MM.1S (cell line): Measurements from ENCODE around the gene CCNF.

Experiments used
- EZH2 ChIP-seq: fragments of 300-600 bp; sonication (generic); optimal IDR thresholded peaks from 2 replicates; pipeline ENCODE3; 2017; ENCODE audit warnings: low read depth, mild to moderate bottlenecking, antibody characterized with exemption, low read length, mixed read lengths
- TF ChIP-seq, protein P1 (sequence below): fragments of 300-600 bp; sonication (generic); IDR thresholded peaks from 2 replicates; pipeline ENCODE4 v1.5.1; 2016; ENCODE audit warnings: antibody characterized with exemption, low read length, mixed read lengths

GRCh38 chr16:2469399-2470233 lies 40.4 kb downstream of the CCNF start:
- TF ChIP-seq, protein P1, sequence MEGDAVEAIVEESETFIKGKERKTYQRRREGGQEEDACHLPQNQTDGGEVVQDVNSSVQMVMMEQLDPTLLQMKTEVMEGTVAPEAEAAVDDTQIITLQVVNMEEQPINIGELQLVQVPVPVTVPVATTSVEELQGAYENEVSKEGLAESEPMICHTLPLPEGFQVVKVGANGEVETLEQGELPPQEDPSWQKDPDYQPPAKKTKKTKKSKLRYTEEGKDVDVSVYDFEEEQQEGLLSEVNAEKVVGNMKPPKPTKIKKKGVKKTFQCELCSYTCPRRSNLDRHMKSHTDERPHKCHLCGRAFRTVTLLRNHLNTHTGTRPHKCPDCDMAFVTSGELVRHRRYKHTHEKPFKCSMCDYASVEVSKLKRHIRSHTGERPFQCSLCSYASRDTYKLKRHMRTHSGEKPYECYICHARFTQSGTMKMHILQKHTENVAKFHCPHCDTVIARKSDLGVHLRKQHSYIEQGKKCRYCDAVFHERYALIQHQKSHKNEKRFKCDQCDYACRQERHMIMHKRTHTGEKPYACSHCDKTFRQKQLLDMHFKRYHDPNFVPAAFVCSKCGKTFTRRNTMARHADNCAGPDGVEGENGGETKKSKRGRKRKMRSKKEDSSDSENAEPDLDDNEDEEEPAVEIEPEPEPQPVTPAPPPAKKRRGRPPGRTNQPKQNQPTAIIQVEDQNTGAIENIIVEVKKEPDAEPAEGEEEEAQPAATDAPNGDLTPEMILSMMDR: no peak
- TF ChIP-seq EZH2: no peak
